NCI-H345 treated with DMSO at 0.1 percent for 48 hours (cell line): ENCODE measurements around the gene TMEM196.
A peak's percentile ranks its signal among the peaks of the same experiment; 100 is the strongest.

Experiments used
- DNase-seq: peaks from one replicate; lab custom pipeline; 2025; ENCODE audit not compliant: unreplicated experiment; lab: John Stamatoyannopoulos, UW

TMEM196 gene

DNA sequence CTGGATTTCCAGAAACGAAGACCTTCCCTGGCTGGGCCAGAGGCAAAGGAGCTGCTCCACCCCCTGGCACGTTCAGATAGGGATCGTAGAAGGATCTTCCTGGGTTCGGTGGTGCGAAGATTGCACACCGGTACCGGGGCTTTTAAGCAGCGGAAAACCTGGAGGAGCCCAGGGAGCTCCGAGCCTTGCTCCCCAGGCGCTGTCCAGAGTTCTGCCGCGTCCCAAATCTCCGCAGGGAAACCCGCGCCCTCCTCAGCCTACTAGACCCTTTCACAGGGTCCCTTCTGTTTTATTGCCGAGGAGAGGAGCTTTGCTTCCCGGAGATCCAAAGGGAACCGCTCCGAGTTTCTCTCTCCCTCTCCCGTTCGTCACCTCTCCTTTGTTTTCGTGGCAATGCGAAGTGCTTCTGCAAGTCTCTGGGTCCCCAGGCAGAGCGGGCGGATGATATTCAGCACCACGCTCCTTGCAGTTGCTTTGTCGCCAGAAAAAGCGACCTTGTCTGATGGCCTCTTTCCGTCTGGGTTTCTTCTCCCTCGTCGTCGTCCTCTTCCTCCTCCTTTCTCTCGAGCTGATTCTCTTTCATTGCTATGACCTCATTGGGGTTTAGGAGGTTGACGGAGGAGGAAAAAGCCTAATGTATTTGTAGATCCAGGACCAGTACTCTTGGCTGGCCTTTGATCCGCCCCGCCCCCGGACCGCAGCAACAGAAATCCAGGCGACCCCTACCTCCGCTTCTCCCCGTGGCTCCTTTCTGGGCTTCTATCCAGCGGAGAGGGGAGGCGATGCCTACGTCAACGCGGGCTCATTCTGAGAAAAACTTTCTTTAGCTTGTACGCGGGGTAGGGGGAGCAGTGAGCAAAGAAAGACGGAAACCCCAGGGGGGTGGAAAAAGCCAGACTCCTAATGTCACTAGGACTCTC lies at the start of gene TMEM196:
Gene TMEM196 (minus strand): TSS at position 777 of the 920 bp plus-strand sequence. CDS start 921 bp downstream, outside the sequence.
- peak; percentile 42 for DNase-seq

DNA sequence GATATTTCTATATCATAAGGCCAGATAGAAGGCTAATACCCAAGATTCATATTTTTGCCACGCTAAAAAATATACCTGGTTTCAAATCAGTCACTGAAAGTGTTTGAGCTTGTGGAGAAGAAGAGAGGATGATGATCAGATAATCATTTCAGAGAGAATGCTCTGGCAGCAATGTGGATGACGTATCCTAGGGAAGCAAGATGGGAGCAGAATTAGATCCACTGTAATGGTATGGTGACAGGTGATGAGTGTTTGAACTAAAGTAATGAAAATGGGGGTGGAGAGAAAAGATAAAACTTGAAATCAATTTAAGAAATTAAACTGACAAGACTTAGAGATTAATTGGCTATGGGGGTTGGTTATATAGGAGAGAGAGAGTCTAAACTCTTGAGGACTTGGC lies 42.7 kb upstream of the TMEM196 start:
- DNase-seq, result no peak

DNA sequence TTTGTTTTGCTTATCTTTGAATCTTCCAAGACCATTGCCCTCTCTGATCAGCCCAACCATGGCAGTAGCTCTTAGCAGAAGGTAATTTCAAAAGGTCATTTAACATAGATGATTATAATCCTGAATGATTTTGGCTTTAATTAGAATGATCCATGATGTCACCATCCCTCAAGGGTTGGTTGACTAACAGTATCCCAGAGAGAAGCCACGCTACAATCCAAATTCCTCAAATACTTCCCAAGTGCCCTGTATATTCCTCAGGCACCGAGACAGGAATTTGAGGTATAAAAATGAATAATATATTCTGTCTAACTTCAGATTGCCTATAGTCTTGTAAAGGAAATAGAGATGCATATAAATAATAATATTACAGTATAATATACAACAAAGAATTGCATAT lies 42.1 kb upstream of the TMEM196 start:
- DNase-seq, result no peak

DNA sequence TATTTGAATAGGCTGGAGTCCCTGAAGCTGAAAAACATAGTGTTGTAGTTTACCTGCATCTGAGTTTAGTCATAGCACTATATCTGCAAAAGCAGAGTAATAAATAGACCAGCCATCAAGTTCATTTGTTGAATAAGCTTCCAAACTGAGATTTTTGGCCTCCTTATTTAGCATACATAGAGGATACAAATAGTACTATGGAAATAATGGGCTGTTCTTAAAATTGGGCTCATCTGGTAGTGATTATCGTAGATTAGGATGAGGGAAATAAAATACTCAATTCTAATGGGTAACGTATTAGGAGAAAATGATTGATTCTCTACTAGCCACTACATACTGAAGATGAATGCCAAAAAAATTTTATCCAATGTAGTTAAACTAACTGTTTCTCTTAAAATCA lies 41.4 kb upstream of the TMEM196 start:
- no peak for DNase-seq

DNA sequence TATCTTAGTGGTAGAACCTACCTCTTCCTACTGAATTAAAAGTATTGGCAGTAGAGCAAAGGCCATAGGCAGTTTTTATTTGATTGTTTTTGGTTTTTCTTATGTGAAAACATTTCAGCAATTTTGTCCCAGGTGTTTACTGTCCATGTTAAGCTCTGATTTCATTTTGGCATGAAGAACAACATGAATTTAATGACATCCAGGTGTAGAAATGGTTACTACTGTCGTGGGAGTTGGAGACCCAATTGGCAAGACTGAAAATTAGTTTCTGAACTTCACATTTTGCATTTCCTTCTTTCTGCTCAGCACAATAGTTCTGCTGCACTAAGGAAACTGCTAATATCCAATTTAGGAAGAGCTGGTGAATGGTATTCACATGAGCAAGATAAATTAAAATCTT lies 38.0 kb upstream of the TMEM196 start:
- no peak for DNase-seq

DNA sequence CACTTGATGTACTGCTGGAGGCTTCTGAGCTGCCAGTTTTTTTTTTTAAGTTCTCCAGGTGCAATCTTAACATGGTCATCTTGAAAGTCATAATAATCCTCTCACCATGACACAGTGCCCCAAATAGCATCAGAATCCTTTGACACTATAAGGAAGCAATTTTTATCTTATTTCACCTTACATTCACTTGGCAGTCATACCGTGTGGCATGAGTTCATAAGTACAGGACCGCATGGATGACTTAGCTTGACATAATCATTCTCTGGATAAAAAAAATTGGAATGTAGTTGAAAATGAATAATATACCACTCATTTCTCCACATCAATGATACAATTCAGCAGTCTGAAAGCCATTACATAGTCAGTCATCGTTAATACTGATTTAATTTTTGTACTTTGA lies 25.6 kb upstream of the TMEM196 start:
- DNase-seq, result no peak

DNA sequence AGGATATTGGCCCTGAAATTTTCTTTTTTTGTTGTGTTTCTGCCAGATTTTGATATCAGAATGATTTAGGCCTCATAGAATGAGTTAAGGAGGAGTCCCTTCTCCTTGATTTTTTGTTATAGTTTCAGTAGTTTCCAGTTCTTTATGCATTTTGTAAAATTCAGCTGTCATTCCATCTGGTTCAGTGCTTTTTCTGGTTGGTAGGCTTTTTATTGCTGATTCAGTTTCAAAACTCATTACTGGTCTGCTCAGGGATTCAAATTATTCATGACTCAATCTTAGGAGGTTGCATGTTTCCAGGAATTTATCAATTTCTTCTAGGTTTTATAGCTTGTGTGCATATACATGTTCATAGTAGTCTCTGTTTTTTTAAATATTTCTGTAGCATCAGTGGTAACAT lies 10.1 kb upstream of the TMEM196 start:
- no peak for DNase-seq

DNA sequence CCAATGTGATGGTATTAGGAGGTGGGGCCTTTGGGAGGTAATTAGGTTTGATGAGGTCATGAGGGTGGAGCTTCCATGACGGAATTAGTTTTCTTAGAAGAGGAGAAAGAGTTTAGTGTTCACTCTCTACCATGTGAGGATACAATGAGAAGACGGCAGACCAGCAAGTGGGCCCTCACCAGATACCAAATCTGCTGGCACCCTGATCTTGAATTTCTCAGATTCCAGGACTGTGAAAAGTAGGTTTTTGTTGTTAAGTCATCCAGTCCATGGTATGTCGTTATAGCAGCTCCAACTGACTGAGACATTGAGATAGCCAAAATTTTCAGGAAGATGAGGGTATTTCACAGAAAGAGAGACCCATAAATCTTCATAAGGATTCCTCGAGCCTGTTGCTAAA lies 3.6 kb upstream of the TMEM196 start:
- no peak for DNase-seq

DNA sequence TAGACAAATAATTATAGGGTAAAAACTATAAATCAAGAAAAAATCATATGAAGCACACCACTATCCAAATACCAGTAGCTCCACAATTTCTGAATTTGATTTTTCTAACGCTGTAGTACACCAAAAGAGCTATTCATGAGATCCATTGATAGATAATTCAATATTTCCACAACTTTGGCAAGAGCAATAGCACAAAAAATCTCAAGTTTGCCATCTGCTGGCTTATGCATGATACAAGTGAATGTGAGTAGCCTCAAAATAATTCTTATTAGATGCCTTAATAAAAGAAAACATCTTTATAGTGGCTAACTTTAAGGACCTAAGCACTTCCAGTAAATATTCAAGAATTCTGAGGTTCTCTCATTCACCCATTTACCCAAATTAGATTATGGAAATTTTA lies 2.2 kb upstream of the TMEM196 start:
- DNase-seq, result no peak

DNA sequence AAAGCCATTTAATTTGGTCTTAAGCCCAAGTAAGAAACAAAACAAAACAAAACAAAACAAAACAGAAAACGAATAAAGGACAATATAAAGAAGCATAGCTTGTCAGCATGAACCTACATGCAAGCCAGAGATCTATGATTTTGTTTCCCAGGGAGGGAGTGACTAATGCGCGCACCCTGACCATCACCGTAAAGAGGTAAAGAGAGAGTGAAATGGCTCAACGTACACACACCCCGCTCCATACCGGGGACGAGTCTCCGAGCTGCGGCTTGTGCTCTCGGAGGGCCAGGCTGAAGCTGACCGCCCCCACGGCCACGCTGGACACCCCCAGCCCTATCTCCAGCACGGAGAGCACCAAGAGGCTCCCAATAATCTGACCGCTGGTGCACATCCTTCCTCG lies 1.1 kb downstream of the TMEM196 start:
- DNase-seq, result peak; percentile 20

DNA sequence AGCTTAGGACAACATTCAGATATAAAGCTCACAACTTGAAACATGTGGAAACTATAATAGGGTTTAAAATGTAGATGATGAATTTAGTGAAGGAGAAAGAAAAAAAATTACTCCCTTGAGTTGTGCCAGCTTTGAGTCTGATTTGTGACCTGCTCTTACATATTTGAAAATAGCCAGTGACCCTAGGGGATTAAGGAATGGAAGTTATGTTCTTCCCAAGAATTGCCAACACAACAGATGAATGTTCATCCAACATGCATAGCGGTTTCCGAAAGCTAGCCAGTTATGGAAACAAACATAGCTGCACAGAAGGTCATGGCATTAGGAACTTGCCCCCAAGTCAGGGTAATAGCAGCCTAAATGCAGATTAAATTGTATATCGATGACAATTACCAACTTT lies 10.8 kb downstream of the TMEM196 start:
- DNase-seq, result no peak

DNA sequence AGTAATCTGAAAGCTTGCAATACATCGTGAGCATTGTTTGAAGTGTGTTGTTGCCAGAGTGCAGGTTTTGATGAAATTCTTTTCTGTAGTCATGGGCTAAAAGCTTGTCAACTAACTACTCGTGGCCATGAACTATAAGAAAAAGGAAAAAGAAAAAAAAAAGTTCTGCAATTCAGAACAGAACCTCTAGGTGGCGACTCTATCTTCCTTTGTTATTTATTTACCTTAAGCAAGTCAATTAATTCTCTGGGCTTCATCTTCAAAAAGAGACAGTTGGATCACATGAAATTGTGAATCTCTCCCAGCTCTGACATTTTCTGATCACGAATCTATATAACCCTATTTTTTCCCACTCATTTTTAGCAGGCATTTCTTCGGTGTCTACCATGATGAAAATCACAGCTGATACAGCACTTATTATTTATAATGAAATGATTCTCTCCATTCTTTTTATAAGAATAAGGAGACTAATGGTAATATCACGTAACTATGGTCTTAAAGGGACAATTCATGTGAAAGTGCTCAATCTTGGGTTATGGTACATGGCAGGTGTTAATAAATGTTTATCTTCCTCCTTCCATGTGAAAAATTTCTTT lies 18.8 kb downstream of the TMEM196 start:
- peak; percentile 10 for DNase-seq

DNA sequence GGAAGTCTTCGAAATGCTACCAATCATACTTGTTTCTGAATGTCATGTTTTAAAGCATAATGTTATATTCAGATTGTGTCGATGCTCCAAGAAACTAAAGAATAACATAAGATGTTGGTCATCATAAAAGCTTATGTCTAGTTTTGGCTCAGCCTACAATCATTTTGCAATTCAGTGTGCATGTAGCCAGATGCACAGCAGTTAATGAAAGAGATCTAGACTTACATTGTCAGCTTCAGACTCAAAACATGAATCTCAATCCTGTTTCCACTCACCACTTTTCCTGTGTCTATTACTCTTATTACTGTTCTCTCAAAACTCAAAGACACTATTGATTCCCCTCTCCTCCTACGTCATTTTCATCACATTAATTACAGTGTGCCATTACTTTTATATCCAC lies 21.4 kb downstream of the TMEM196 start:
- no peak for DNase-seq

DNA sequence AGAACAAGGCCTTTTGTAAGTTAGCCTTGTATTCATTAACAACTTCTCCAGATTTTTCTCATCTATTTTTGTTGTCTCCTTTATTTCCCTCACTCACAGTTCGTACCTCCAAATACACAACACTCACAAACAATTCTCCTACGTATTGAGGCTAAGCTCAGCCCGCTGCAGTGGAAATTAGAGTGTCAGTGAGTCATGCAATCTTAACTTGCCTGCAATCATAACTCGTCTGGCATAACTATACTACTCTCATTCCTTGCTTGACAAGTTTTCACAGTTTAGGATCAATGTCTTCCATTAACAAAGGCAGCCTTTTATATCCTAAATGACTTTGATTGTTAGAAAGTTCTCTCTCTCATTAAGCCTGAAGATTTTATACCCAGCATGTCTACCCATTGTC lies 23.8 kb downstream of the TMEM196 start:
- DNase-seq, result no peak

DNA sequence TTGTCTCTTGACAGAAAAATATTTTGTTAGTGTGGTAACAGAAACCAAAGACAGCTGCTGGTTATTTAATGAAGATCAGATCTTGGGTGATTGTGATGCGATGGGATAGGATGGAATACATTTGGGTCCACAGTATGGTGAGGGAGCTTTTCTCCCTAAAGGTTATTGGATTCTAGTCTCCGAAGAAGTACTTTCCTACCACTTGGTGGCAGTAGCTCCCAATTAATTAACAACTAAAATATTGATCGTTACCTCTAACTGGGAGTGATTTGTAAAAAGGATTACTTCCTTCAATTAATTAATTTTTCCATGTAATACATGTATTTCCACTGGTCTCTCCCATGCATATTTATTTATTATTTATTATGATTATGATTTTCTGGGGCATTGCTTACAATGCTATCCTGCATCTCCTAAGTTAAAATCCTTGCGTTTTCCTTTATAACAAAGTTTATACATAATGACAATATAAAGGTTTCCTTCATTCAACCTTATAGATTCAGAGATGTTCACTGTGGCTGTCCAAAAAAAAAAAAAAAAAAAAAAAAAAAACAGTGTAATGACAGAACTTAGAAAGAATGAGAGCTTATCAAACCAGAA lies 25.6 kb downstream of the TMEM196 start:
- DNase-seq, result peak; percentile 16

DNA sequence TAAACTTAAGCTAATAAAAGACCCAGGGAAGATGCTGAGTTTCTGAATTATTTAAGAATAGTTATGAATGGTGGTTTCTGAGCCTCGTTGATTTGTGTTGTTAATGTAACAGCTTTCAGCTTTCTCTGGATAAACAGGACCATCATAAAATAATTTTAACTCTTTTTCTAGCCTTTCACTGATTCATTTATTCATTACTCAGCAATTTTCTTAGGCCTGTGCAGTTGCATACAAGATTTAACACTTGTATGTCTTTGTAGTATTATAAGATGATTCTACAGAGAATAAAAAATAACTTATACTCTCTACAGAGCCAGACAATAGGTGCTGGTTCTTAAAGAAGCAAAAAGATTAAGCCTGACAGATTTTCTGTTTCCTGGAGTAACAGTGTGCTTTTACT lies 29.3 kb downstream of the TMEM196 start:
- no peak for DNase-seq

DNA sequence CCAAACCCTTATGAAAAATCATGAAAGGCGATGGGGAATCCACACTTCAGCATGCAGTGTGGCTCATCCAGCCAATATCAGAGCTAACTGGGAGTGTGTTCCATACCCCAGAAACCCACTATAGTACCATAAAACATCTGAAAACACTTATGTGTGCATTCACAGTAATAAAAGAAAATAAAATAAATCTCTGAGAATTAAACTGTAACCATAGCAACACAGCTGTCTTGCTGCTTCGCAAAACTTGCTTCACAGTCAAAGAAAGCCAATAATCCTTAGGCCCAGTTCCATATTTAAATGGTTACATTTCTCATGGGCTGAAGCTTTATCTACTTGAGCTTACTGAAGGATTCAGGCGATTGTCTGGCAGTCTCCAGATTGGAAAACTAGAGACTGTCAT lies 44.7 kb downstream of the TMEM196 start:
- no peak for DNase-seq

DNA sequence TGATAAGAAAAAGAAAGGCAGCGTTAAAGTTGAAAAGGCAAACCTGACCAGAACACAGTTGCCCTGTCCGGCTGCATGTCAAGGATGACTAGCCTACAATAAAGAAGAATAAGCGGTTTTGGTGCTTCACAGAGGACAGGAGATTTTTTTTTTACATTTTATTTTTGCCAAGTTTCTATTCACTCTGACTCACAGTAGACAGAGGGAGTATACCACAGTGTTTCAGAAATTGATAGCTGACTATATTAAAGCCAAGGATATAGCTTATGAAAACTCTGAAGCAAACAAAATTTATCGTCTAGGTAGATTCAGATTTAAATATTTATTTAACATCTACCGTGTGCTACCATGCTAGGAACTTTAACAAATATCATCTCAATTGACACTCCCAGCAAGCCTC lies 47.6 kb downstream of the TMEM196 start:
- no peak for DNase-seq

DNA sequence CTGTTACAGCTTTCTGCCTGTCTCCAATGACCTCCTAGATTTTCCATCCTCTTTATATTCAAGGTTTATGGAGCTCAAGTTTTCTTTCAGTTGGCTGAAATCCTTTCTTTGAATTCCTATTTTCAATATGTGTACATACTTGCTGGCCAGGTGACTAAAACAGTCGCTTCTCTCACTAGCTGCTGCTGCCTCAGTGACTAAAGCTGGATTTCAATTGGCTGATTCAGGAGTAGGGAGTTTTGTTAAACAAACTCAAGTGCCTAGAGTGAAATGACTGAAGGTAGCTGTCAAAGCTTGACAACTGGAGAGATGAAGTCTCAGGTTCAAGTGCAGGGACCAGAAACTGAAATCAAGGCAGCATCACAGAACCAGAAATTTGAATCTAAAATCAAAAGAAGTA lies 57.9 kb downstream of the TMEM196 start:
- no peak for DNase-seq

DNA sequence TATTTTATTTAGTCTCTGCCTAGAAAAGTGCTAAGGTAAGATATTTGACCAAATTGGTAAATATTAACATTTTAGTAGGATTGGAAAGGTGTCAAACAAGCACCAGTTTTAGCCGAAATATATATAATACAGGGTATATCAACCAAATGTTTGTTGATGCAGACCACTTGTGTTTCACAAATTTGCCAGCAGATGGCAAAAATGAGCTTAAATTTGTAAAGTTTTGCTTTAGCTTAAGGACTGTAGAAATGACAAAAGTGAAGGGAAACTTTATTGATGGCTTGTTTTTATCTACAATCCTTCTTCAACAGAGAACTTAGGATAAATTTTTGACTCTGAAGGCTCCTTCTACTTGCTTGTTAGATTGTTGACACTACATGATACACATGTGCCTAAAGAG lies 59.7 kb downstream of the TMEM196 start:
- DNase-seq, result peak; percentile 3

DNA sequence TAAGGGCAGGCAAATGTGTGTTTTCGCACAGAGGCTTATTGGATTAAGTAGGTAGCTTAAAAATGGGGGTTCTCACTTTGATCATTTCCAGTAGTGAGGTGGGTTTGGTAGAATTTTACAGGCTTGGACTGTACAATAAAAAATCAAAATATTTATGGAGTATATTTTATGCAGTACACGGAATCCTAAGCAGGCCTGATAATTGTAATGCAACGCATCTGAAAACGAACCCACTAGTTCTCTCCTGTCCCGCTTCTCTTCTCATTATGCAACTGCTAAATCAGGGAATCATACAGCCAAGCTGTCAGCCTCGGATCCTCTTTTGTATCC lies 64.2 kb downstream of the TMEM196 start:
- DNase-seq, result no peak
